ENCODE results near the gene GINS2. TPM values are rescaled to one million over a fixed set of nuclear protein-coding genes. Genes with fewer than 3 reads are reported as not detected.

GINS2 gene
- total and polyA plus RNA-seq, 4 experiments from 2014 or later: 0.55 to 1.4 (median 1.2) TPM

DNA sequence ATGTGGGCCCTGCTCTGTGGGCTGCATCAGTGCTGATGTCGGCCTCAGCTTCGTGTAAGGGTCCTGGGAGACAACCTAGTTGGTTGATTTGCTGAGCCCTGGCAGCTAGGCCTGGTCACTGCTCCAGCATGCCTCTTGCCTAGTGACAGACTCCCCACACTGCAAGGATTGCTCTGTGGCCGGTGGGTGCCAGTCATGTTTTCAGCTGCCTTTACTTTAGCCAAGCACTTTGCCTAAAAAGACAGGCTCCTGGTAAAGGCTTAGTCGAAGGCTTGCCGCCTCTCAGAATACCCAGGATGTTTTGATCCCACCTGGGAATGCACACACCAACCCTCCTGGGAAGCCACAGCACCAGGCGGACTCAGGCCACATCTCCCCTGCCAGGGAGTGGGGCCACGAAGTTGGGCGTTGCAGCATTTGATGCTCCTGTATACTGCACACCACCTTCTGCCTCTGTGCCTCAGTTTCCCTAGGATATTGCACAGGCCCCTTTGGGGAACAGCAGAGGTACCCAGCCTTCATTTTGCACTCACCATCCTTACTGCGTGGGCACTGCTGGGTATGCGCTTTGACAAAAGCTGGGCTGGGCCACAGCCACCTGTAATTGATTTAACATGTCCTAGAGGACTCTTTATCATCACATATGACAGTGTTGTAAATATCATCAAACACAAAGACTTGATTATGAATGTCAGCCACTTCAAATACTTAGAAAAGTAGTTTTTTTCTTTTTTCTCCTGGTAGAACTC is 19.9 kb downstream of the GINS2 start:
- POLR2A ChIA-PET (ENCODE audit: partially characterized antibody): no interaction called here
- Histone ChIP-seq H3K4me1 (ENCODE audit: insufficient read depth, low read length) (no peaks in the 10 kb centered on the region), H3K27ac (ENCODE audit: low read depth, low read length) (no peak overlapping the region), H3K9me3 (ENCODE audit: control insufficient read depth in 1 of 2, low read length in 2 of 2) (no peaks in the 10 kb centered on the region), H3K36me3 (ENCODE audit: insufficient read depth, low read length) (peaks cover 67% of the 10 kb centered on the region), H3K27me3 (ENCODE audit: insufficient read depth, low read length) (no peaks in the 10 kb centered on the region), H3K4me3 (ENCODE audit: low read length in 2 of 2) (no peak overlapping the region)
- CTCF ChIA-PET (ENCODE audit: partially characterized antibody): interaction anchor here (0.8 kb wide), 1 partner anchor 10 kb away, joined by 5 read pairs; no protein-coding TSS in a partner anchor
- Mint-ChIP-seq H3K27ac (peak overlapping the region in 1 of 7 donors; percentile 42), H3K27me3 (no peaks in the 10 kb centered on the region), H3K4me1 (no peaks in the 10 kb centered on the region), H3K36me3 (peaks cover 48 to 80% of the 10 kb centered on the region in 2 donors), H3K9me3 (no peaks in the 10 kb centered on the region), H3K4me3 (no peak overlapping the region)
- DNase-seq: no peak
- intact Hi-C loops (cut with micrococcal nuclease): no loop called here

DNA sequence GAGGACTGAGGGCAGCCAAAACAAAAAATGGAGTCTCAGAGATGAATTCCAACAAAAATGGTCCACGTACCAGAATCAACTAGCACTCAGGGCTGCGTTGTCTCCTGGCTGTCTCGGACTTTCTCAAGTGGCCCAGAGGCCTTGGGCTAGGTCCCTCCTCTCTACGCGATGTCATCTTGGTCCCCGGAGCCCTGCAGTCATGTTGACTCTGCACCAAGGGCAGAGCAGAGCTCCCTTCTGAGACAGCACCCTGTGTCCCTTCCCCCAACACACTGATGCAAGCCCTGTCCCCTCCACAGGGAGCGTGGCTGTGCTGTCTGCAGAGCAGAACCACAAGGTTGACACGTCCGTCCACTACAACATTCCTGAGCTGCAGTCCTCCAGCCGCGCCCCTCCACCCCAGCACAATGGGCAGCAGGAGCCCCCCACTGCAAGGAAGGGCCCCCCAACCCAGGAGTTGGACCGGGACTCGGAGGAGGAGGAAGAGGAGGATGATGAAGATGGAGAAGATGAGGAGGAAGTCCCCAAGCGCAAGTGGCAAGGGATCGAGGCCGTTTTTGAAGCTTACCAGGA is 20.8 kb downstream of the GINS2 start:
- H3K4me3 Mint-ChIP-seq: no peak overlapping the region
- peaks cover 71% of the 10 kb centered on the region for H3K36me3 ChIP-seq (ENCODE audit: insufficient read depth, low read length)
- H3K27ac Mint-ChIP-seq: peak overlapping the region in 1 of 7 donors; percentile 52
- H3K4me1 Mint-ChIP-seq: no peaks in the 10 kb centered on the region
- no peaks in the 10 kb centered on the region for H3K27me3 ChIP-seq (ENCODE audit: insufficient read depth, low read length)
- H3K27ac ChIP-seq (ENCODE audit: low read depth, low read length): no peak overlapping the region
- H3K4me1 ChIP-seq (ENCODE audit: insufficient read depth, low read length): no peaks in the 10 kb centered on the region
- no peaks in the 10 kb centered on the region for H3K9me3 Mint-ChIP-seq
- peaks cover 48 to 80% of the 10 kb centered on the region in 2 donors for H3K36me3 Mint-ChIP-seq
- ChIA-PET CTCF (ENCODE audit: partially characterized antibody) (interaction anchor here (0.8 kb wide), 1 partner anchor 9 kb away, joined by 5 read pairs; no protein-coding TSS in a partner anchor), POLR2A (ENCODE audit: partially characterized antibody) (no interaction called here)
- no peaks in the 10 kb centered on the region for H3K27me3 Mint-ChIP-seq
- no peak for DNase-seq
- intact Hi-C loops (cut with micrococcal nuclease): no loop called here
- H3K4me3 ChIP-seq (ENCODE audit: low read length in 2 of 2): no peak overlapping the region
- H3K9me3 ChIP-seq (ENCODE audit: control insufficient read depth in 1 of 2, low read length in 2 of 2): no peaks in the 10 kb centered on the region

DNA sequence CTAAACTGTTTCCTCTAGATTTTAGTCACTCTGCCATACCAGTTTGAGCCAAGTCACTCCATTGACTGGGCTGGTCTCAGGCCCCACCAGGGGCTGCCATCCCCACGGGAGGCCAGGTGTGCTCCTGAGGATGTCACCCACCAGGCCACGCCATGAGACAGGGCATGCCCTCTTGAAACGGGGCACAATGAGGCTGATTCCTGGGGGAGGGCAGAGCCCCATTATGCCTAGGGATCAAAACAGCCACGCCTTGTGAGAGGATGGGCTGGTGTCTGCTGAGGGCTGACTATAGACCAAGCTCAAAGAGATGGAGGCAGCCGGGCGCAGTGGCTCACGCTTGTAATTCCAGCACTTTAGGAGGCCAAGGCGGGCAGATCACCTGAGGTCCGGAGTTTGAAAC is 21.5 kb downstream of the GINS2 start:
- Mint-ChIP-seq H3K27me3 (no peaks in the 10 kb centered on the region), H3K9me3 (no peaks in the 10 kb centered on the region), H3K36me3 (peaks cover 48 to 80% of the 10 kb centered on the region in 2 donors), H3K4me3 (no peak overlapping the region), H3K27ac (peak overlapping the region in 1 of 7 donors; percentile 52), H3K4me1 (no peaks in the 10 kb centered on the region)
- Histone ChIP-seq H3K36me3 (ENCODE audit: insufficient read depth, low read length) (peaks cover 70% of the 10 kb centered on the region), H3K27me3 (ENCODE audit: insufficient read depth, low read length) (no peaks in the 10 kb centered on the region), H3K4me1 (ENCODE audit: insufficient read depth, low read length) (no peaks in the 10 kb centered on the region), H3K4me3 (ENCODE audit: low read length in 2 of 2) (no peak overlapping the region), H3K27ac (ENCODE audit: low read depth, low read length) (no peak overlapping the region), H3K9me3 (ENCODE audit: control insufficient read depth in 1 of 2, low read length in 2 of 2) (no peaks in the 10 kb centered on the region)
- no peak for DNase-seq
- ChIA-PET POLR2A (ENCODE audit: partially characterized antibody) (no interaction called here), CTCF (ENCODE audit: partially characterized antibody) (no interaction called here)
- intact Hi-C loops (cut with micrococcal nuclease): no loop called here

DNA sequence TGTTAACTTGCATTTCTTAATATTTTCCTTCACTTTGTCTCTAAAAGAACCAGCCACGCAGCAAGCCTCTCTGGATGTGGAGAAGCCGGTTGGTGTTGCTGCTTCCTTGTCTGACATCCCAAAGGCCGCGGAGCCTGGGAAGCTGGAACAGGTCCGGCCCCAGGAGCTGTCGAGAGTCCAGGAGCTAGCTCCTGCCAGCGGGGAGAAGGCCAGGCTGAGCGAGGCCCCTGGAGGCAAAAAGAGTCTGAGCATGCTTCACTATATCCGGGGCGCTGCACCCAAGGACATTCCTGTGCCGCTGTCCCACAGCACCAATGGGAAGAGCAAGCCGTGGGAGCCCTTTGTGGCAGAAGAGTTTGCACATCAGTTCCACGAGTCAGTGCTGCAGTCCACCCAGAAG is 22.8 kb downstream of the GINS2 start:
- Mint-ChIP-seq H3K36me3 (peaks cover 43 to 77% of the 10 kb centered on the region in 2 donors), H3K9me3 (no peaks in the 10 kb centered on the region), H3K27me3 (no peaks in the 10 kb centered on the region), H3K27ac (no peak overlapping the region), H3K4me1 (no peaks in the 10 kb centered on the region), H3K4me3 (no peak overlapping the region)
- intact Hi-C loops (cut with micrococcal nuclease): no loop called here
- POLR2A ChIA-PET (ENCODE audit: partially characterized antibody): no interaction called here
- no peaks in the 10 kb centered on the region for H3K9me3 ChIP-seq (ENCODE audit: control insufficient read depth in 1 of 2, low read length in 2 of 2)
- no peak overlapping the region for H3K27ac ChIP-seq (ENCODE audit: low read depth, low read length)
- H3K4me1 ChIP-seq (ENCODE audit: insufficient read depth, low read length): no peaks in the 10 kb centered on the region
- CTCF ChIA-PET (ENCODE audit: partially characterized antibody): interaction anchor here (0.8 to 1.4 kb wide), 2 partner anchors 10 to 53 kb away, joined by 3 to 4 read pairs; no protein-coding TSS in a partner anchor
- no peak overlapping the region for H3K4me3 ChIP-seq (ENCODE audit: low read length in 2 of 2)
- DNase-seq: no peak
- no peaks in the 10 kb centered on the region for H3K27me3 ChIP-seq (ENCODE audit: insufficient read depth, low read length)
- H3K36me3 ChIP-seq (ENCODE audit: insufficient read depth, low read length): peaks cover 61% of the 10 kb centered on the region

DNA sequence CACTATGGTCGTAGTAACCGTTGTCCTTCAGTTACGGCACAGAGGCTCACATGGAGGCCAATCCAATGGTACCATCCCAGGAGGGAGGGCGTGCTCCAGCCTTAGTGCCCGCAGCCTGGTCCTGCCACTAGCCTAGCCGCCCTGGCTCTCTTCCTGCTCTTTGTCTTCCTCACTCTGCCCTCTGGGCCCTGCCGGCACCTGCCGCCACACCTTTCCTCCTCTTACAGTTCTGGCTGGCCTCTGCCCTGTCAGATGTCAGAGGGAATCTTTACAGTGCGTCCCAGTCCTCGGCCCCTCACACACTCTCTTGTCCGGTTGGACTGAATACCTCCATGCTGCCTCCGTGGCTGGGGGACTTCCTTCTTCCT is 23.4 kb downstream of the GINS2 start:
- Histone ChIP-seq H3K27ac (ENCODE audit: low read depth, low read length) (no peak overlapping the region), H3K9me3 (ENCODE audit: control insufficient read depth in 1 of 2, low read length in 2 of 2) (no peaks in the 10 kb centered on the region), H3K4me3 (ENCODE audit: low read length in 2 of 2) (no peak overlapping the region), H3K4me1 (ENCODE audit: insufficient read depth, low read length) (no peaks in the 10 kb centered on the region), H3K27me3 (ENCODE audit: insufficient read depth, low read length) (no peaks in the 10 kb centered on the region), H3K36me3 (ENCODE audit: insufficient read depth, low read length) (peaks cover 55% of the 10 kb centered on the region)
- ChIA-PET POLR2A (ENCODE audit: partially characterized antibody) (no interaction called here), CTCF (ENCODE audit: partially characterized antibody) (interaction anchor here (0.8 kb wide), 1 partner anchor 53 kb away, joined by 3 read pairs; no protein-coding TSS in a partner anchor)
- H3K27me3 Mint-ChIP-seq: no peaks in the 10 kb centered on the region
- no peaks in the 10 kb centered on the region for H3K4me1 Mint-ChIP-seq
- peak overlapping the region in 2 of 7 donors; percentile 0 to 49 for H3K27ac Mint-ChIP-seq
- peaks cover 37 to 75% of the 10 kb centered on the region in 2 donors for H3K36me3 Mint-ChIP-seq
- no peaks in the 10 kb centered on the region for H3K9me3 Mint-ChIP-seq
- DNase-seq: no peak
- no peak overlapping the region for H3K4me3 Mint-ChIP-seq
- intact Hi-C loops (cut with micrococcal nuclease): no loop called here

DNA sequence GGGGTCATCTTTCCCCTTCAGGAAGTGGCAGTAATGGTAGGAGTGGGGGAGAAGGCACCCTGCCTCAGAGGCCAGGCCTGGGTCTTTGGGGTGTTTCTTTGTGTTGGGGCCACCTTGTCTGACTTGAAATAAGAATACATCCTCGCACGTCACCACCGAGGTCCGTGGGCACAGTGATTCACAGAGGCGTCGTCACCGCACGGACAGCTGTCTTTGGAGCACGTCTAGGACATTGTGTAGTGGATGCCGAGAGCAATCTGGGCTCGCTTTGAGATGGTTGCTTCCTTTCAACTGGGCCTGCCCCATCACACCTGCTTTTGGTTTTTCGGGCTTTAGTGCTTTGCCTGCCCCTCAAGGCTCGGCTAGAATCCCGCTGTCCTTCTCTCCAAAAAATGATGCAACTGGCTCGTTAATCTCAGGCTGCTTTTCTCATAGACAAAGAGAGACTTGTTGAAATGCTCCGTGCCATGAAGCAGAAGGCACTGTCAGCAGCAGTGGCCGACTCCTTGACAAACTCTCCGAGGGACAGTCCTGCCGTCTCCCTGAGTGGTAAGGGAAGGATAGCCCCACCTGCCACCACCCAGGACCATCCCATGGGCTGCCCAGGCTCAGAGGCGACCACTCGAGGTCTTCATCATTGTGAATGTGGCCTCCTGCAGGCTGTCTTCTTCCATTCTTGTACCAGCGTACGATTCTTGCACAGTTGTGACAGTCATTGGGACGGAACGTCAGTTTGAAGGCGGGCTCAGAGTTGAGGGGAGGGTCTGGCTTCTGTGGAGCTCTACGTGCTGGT is 24.0 kb downstream of the GINS2 start:
- Histone ChIP-seq H3K36me3 (ENCODE audit: insufficient read depth, low read length) (peaks cover 53% of the 10 kb centered on the region), H3K9me3 (ENCODE audit: control insufficient read depth in 1 of 2, low read length in 2 of 2) (no peaks in the 10 kb centered on the region), H3K27me3 (ENCODE audit: insufficient read depth, low read length) (no peaks in the 10 kb centered on the region), H3K27ac (ENCODE audit: low read depth, low read length) (no peak overlapping the region), H3K4me1 (ENCODE audit: insufficient read depth, low read length) (no peaks in the 10 kb centered on the region), H3K4me3 (ENCODE audit: low read length in 2 of 2) (no peak overlapping the region)
- DNase-seq: no peak
- H3K9me3 Mint-ChIP-seq: no peaks in the 10 kb centered on the region
- intact Hi-C loops (cut with micrococcal nuclease): no loop called here
- POLR2A ChIA-PET (ENCODE audit: partially characterized antibody): no interaction called here
- H3K4me3 Mint-ChIP-seq: no peak overlapping the region
- H3K27me3 Mint-ChIP-seq: no peaks in the 10 kb centered on the region
- H3K36me3 Mint-ChIP-seq: peaks cover 33 to 73% of the 10 kb centered on the region in 2 donors
- CTCF ChIA-PET (ENCODE audit: partially characterized antibody): no interaction called here
- no peak overlapping the region for H3K27ac Mint-ChIP-seq
- no peaks in the 10 kb centered on the region for H3K4me1 Mint-ChIP-seq

DNA sequence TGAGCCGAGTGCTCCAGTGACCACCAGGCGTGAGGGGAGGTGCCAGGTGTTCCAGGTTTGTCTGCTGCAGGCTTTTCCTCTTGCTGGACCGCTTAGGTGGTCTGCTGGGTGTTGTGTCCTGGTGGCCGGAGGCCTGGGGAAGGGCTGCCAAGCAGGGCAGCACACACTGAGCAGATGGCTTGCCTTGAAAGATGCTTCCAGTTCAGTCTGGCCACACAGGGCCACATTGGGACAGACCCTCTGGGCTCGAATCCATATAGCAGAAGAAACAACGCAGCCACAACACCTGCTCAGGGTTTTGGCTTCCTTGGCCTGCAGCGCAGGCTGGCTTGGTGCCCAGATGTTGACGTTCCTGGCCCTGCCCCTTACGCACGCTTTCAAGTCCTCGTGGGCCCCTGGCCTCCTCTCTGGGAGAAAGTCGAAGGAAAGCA is 24.8 kb downstream of the GINS2 start:
- no peaks in the 10 kb centered on the region for H3K27me3 Mint-ChIP-seq
- ChIA-PET CTCF (ENCODE audit: partially characterized antibody) (no interaction called here), POLR2A (ENCODE audit: partially characterized antibody) (no interaction called here)
- H3K9me3 Mint-ChIP-seq: no peaks in the 10 kb centered on the region
- no peak for DNase-seq
- peaks cover 50% of the 10 kb centered on the region for H3K36me3 ChIP-seq (ENCODE audit: insufficient read depth, low read length)
- H3K27me3 ChIP-seq (ENCODE audit: insufficient read depth, low read length): no peaks in the 10 kb centered on the region
- no peaks in the 10 kb centered on the region for H3K4me1 Mint-ChIP-seq
- H3K27ac ChIP-seq (ENCODE audit: low read depth, low read length): no peak overlapping the region
- intact Hi-C loops (cut with micrococcal nuclease): no loop called here
- no peaks in the 10 kb centered on the region for H3K4me1 ChIP-seq (ENCODE audit: insufficient read depth, low read length)
- no peak overlapping the region for H3K4me3 ChIP-seq (ENCODE audit: low read length in 2 of 2)
- no peaks in the 10 kb centered on the region for H3K9me3 ChIP-seq (ENCODE audit: control insufficient read depth in 1 of 2, low read length in 2 of 2)
- H3K27ac Mint-ChIP-seq: no peak overlapping the region
- H3K4me3 Mint-ChIP-seq: no peak overlapping the region
- H3K36me3 Mint-ChIP-seq: peaks cover 30 to 73% of the 10 kb centered on the region in 2 donors

Measured in CD4-positive, alpha-beta memory T cell (primary cell).